Body of pancreas (tissue), 4 donors: ENCODE data around the gene PRKG1.

Experiments
- CTCF ChIP-seq, 7 experiments: fragments of 450-650 bp in 4 of 7; fragments of 200-600 bp in 3 of 7; sonication (generic) in 3 of 7; IDR thresholded peaks; one replicate each; pipeline ENCODE4 v1.5.1; 2016 to 2019; ENCODE audit warnings: antibody characterized with exemption in 7 of 7
- POLR2A ChIP-seq, 3 donors: fragments of 450-650 bp; IDR thresholded peaks; one replicate each; pipeline ENCODE4 v1.6.1; 2016; ENCODE audit warnings: antibody characterized with exemption in 3 of 3, mild to moderate bottlenecking in 2 of 3

GRCh38 chr10:51905032-51905431 is 830.7 kb downstream of the PRKG1 start:
- TF ChIP-seq CTCF (IDR thresholded peaks at IDR 0.05) (no peak), POLR2A (IDR thresholded peaks at IDR 0.05) (no peak)
